Measurements from ENCODE around the gene C2CD5. TPM values are rescaled to one million over a fixed set of nuclear protein-coding genes. Genes with fewer than 3 reads are reported as not detected.

The C2CD5 gene
- total RNA-seq, 1 experiment from 2014 or later: 44.6 TPM

GRCh38 chr12:22473212-22473611 lies 71.1 kb downstream of the C2CD5 start:
- ChIA-PET POLR2A (no interaction called here), CTCF (no interaction called here)
- TF ChIP-seq CTCF (IDR thresholded peaks at IDR 0.05; ENCODE audit: insufficient read depth in 1 of 2, low read depth in 1 of 2, low read length in 1 of 2, severe bottlenecking in 1 of 2, unreplicated experiment in 1 of 2): no peak
- BruUV-seq (replicated peaks): no TSS peak
- Histone ChIP-seq H3K9me3 (no peaks in the 10 kb centered on the region), H3K4me1 (no peaks in the 10 kb centered on the region), H3K27me3 (replicated peaks; ENCODE audit: control insufficient read depth, insufficient read depth, low read length) (no peaks in the 10 kb centered on the region), H3K4me3 (ENCODE audit: low read depth, low read length) (no peak overlapping the region), H3K36me3 (ENCODE audit: control insufficient read depth, insufficient read depth, low read length) (peaks cover 2% of the 10 kb centered on the region; the same call in 1 of the 2 replicates)
- H3K4me3 Mint-ChIP-seq (ENCODE audit: unreplicated experiment): no peak overlapping the region
- DNase-seq: no peak
- peaks cover 5% of the 10 kb centered on the region for H3K36me3 Mint-ChIP-seq (ENCODE audit: insufficient read depth, unreplicated experiment)
- no peaks in the 10 kb centered on the region for H3K27me3 Mint-ChIP-seq (ENCODE audit: insufficient read depth, unreplicated experiment)
- H3K4me1 Mint-ChIP-seq (ENCODE audit: low read depth, unreplicated experiment): no peaks in the 10 kb centered on the region
- no peak overlapping the region for H3K27ac Mint-ChIP-seq (ENCODE audit: unreplicated experiment)
- H3K9me3 Mint-ChIP-seq (ENCODE audit: unreplicated experiment): no peaks in the 10 kb centered on the region
- intact Hi-C loops (cut with micrococcal nuclease; ENCODE audit: unreplicated experiment): no loop called here

DNA sequence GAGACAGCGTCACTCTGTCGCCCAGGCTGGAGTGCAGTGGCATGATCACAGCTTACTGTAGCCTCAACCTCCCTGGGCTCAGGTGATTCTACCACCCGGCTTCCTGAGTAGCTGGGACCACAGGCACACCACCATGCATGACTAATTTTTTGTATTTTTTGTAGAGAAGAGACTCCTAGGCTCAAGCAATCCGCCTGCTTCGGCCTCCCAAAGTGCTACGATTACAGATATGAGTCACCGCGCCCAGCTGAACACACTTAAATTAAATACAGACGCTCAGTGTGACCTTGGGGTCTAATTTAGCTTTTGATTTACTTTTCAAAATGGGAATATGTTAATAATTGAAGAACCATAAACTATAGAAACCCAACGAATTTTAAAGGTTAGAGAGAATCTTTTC lies 77.2 kb downstream of the C2CD5 start:
- H3K4me1 ChIP-seq: no peaks in the 10 kb centered on the region
- H3K27me3 ChIP-seq (replicated peaks; ENCODE audit: control insufficient read depth, insufficient read depth, low read length): no peaks in the 10 kb centered on the region
- intact Hi-C loops (cut with micrococcal nuclease; ENCODE audit: unreplicated experiment): no loop called here
- no peak overlapping the region for H3K4me3 ChIP-seq (ENCODE audit: low read depth, low read length)
- no peaks in the 10 kb centered on the region for H3K27me3 Mint-ChIP-seq (ENCODE audit: insufficient read depth, unreplicated experiment)
- ChIA-PET CTCF (no interaction called here), POLR2A (no interaction called here)
- no peaks in the 10 kb centered on the region for H3K4me1 Mint-ChIP-seq (ENCODE audit: low read depth, unreplicated experiment)
- peaks cover 2% of the 10 kb centered on the region for H3K36me3 ChIP-seq (ENCODE audit: control insufficient read depth, insufficient read depth, low read length)
- H3K9me3 ChIP-seq: no peaks in the 10 kb centered on the region
- no peak overlapping the region for H3K27ac Mint-ChIP-seq (ENCODE audit: unreplicated experiment)
- H3K36me3 Mint-ChIP-seq (ENCODE audit: insufficient read depth, unreplicated experiment): peaks cover 6% of the 10 kb centered on the region
- no peak overlapping the region for H3K4me3 Mint-ChIP-seq (ENCODE audit: unreplicated experiment)
- TF ChIP-seq CTCF (IDR thresholded peaks at IDR 0.05; ENCODE audit: insufficient read depth in 1 of 2, low read depth in 1 of 2, low read length in 1 of 2, severe bottlenecking in 1 of 2, unreplicated experiment in 1 of 2): no peak
- no TSS peak for BruUV-seq (replicated peaks)
- no peak for DNase-seq
- H3K9me3 Mint-ChIP-seq (ENCODE audit: unreplicated experiment): no peaks in the 10 kb centered on the region

DNA sequence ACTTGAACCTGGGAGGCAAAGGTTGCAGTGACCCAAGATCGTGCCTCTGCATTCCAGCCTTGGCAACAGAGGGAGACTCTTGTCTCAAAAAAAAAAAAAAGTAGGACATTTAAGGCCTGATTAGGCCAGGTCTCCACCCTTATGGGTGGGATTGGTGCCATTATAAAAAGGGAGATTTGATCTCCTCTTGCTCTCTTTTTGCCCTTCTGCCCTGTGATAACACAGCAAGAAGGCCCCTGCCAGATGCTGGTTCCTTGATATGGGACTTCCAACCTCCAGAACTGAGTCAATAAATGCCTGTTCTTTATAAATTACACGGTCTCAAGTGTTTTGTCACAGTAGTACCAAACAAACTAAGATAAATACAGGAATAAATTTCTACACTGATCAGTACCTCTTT lies 81.0 kb downstream of the C2CD5 start:
- H3K36me3 Mint-ChIP-seq (ENCODE audit: insufficient read depth, unreplicated experiment): peaks cover 6% of the 10 kb centered on the region
- H3K27me3 ChIP-seq (replicated peaks; ENCODE audit: control insufficient read depth, insufficient read depth, low read length): no peaks in the 10 kb centered on the region
- intact Hi-C loops (cut with micrococcal nuclease; ENCODE audit: unreplicated experiment): no loop called here
- H3K9me3 Mint-ChIP-seq (ENCODE audit: unreplicated experiment): no peaks in the 10 kb centered on the region
- H3K4me1 Mint-ChIP-seq (ENCODE audit: low read depth, unreplicated experiment): no peaks in the 10 kb centered on the region
- H3K27me3 Mint-ChIP-seq (ENCODE audit: insufficient read depth, unreplicated experiment): no peaks in the 10 kb centered on the region
- TF ChIP-seq CTCF (IDR thresholded peaks at IDR 0.05; ENCODE audit: insufficient read depth in 1 of 2, low read depth in 1 of 2, low read length in 1 of 2, severe bottlenecking in 1 of 2, unreplicated experiment in 1 of 2): no peak
- no peak overlapping the region for H3K4me3 Mint-ChIP-seq (ENCODE audit: unreplicated experiment)
- CTCF ChIA-PET: interaction anchor here (1.1 kb wide), 1 partner anchor 128 kb away, joined by 3 read pairs; no protein-coding TSS in a partner anchor
- no peaks in the 10 kb centered on the region for H3K9me3 ChIP-seq
- H3K4me1 ChIP-seq: no peaks in the 10 kb centered on the region
- peaks cover 2% of the 10 kb centered on the region for H3K36me3 ChIP-seq (ENCODE audit: control insufficient read depth, insufficient read depth, low read length)
- H3K4me3 ChIP-seq (ENCODE audit: low read depth, low read length): no peak overlapping the region
- POLR2A ChIA-PET: no interaction called here
- H3K27ac Mint-ChIP-seq (ENCODE audit: unreplicated experiment): no peak overlapping the region
- DNase-seq: no peak
- no TSS peak for BruUV-seq (replicated peaks)
